Measurements from ENCODE around the gene PRKCE. TPM values are rescaled to one million over a fixed set of nuclear protein-coding genes. Genes with fewer than 3 reads are reported as not detected.

Gene PRKCE
- total RNA-seq, 1 experiment from 2014 or later, result 14.8 TPM

GRCh38 chr2:46208766-46209165 lies 557.3 kb downstream of the PRKCE start:
- Histone ChIP-seq H4K20me1 (ENCODE audit: insufficient read depth) (no peaks in the 10 kb centered on the region), H3K27ac (ENCODE audit: low read depth, low read length) (no peak overlapping the region), H3K9me3 (ENCODE audit: control insufficient read depth in 1 of 2, insufficient read depth in 1 of 2, low read depth in 1 of 2, low read length in 2 of 2) (peaks cover 0 to 6% of the 10 kb centered on the region in 2 experiments; a peak in 1 of 4 replicates), H3K36me3 (ENCODE audit: control insufficient read depth in 1 of 2, insufficient read depth in 2 of 2, low read length in 2 of 2) (no peaks in the 10 kb centered on the region), H3K79me2 (ENCODE audit: insufficient read depth, low read length) (no peaks in the 10 kb centered on the region), H3K4me2 (ENCODE audit: low read length) (no peak overlapping the region), H3K9me2 (ENCODE audit: insufficient read depth) (no peaks in the 10 kb centered on the region), H3K9ac (ENCODE audit: low read length) (no peak overlapping the region), H3K27me3 (ENCODE audit: insufficient read depth, low read length) (no peaks in the 10 kb centered on the region), H3K4me1 (ENCODE audit: control insufficient read depth in 1 of 2, insufficient read depth in 2 of 2, low read length in 2 of 2) (no peaks in the 10 kb centered on the region), H3K4me3 (replicated peaks in 1 of 2; ENCODE audit: low read depth in 1 of 2, low read length in 2 of 2) (no peak overlapping the region), H2AFZ (ENCODE audit: low read depth, low read length, poor library complexity, severe bottlenecking) (no peak overlapping the region)
- intact Hi-C loops (cut with micrococcal nuclease), result no loop called here
- ChIA-PET CTCF (no interaction called here), POLR2A (no interaction called here), RAD21 (ENCODE audit: low non-redundant PET in 1 of 2, low total read pairs in 2 of 2, uncharacterized antibody in 2 of 2, unreplicated experiment in 2 of 2) (no interaction called here)
- no TSS peak for BruUV-seq (replicated peaks)
- TF ChIP-seq CTCF (IDR thresholded peaks at IDR 0.05 in 2 of 3, conservative IDR thresholded peaks at IDR 0.05 in 1 of 3; ENCODE audit: borderline replicate concordance in 1 of 3, insufficient read depth in 1 of 3, low read depth in 2 of 3, low read length in 2 of 3) (no peak), ZBTB33 (IDR thresholded peaks at IDR 0.05; ENCODE audit: extremely low read depth, insufficient replicate concordance, low read length) (no peak), CBX3 (IDR thresholded peaks at IDR 0.05; ENCODE audit: low read depth) (0 out of 2 replicates have a peak, but pooled peaks have one; percentile 33)
- ATAC-seq (no peak), DNase-seq (ENCODE audit: low read depth, low spot score) (no peak)

- Histone ChIP-seq H3K9me2 (ENCODE audit: insufficient read depth) (no peaks in the 10 kb centered on the region), H3K4me3 (replicated peaks in 1 of 2; ENCODE audit: low read depth in 1 of 2, low read length in 2 of 2) (no peak overlapping the region), H3K9me3 (ENCODE audit: control insufficient read depth in 1 of 2, insufficient read depth in 1 of 2, low read depth in 1 of 2, low read length in 2 of 2) (peaks cover 0 to 6% of the 10 kb centered on the region in 2 experiments; a peak in 1 of 4 replicates), H3K27ac (ENCODE audit: low read depth, low read length) (no peak overlapping the region), H3K79me2 (ENCODE audit: insufficient read depth, low read length) (no peaks in the 10 kb centered on the region), H3K27me3 (ENCODE audit: insufficient read depth, low read length) (no peaks in the 10 kb centered on the region), H3K4me1 (ENCODE audit: control insufficient read depth in 1 of 2, insufficient read depth in 2 of 2, low read length in 2 of 2) (no peaks in the 10 kb centered on the region), H3K4me2 (ENCODE audit: low read length) (no peak overlapping the region), H3K36me3 (ENCODE audit: control insufficient read depth in 1 of 2, insufficient read depth in 2 of 2, low read length in 2 of 2) (no peaks in the 10 kb centered on the region), H2AFZ (ENCODE audit: low read depth, low read length, poor library complexity, severe bottlenecking) (no peak overlapping the region), H3K9ac (ENCODE audit: low read length) (no peak overlapping the region), H4K20me1 (ENCODE audit: insufficient read depth) (no peaks in the 10 kb centered on the region)
- DNase-seq (ENCODE audit: low read depth, low spot score) (no peak), ATAC-seq (no peak)
- intact Hi-C loops (cut with micrococcal nuclease), result no loop called here
- ChIA-PET RAD21 (ENCODE audit: low non-redundant PET in 1 of 2, low total read pairs in 2 of 2, uncharacterized antibody in 2 of 2, unreplicated experiment in 2 of 2) (no interaction called here), CTCF (no interaction called here), POLR2A (no interaction called here)
- no TSS peak for BruUV-seq (replicated peaks)
- TF ChIP-seq REST (IDR thresholded peaks at IDR 0.05; ENCODE audit: low read depth) (no peak), POLR2AphosphoS5 (IDR thresholded peaks at IDR 0.05; ENCODE audit: low read depth, low read length) (no peak), ZBTB33 (IDR thresholded peaks at IDR 0.05; ENCODE audit: extremely low read depth, insufficient replicate concordance, low read length) (no peak)
Measured at GRCh38 chr2:46210063-46210462, 558.6 kb downstream of the PRKCE start.
